ENCODE results near the gene FOXJ1. TPM values are rescaled to one million over a fixed set of nuclear protein-coding genes. Genes with fewer than 3 reads are reported as not detected.
A peak's percentile ranks its signal among the peaks of the same experiment; 100 is the strongest.
"Not testable (repeated sequence)": the region's sequence is repeated elsewhere in the genome, so short reads cannot be mapped to it uniquely, and the experiment has no call there.

Gene FOXJ1, protein sequence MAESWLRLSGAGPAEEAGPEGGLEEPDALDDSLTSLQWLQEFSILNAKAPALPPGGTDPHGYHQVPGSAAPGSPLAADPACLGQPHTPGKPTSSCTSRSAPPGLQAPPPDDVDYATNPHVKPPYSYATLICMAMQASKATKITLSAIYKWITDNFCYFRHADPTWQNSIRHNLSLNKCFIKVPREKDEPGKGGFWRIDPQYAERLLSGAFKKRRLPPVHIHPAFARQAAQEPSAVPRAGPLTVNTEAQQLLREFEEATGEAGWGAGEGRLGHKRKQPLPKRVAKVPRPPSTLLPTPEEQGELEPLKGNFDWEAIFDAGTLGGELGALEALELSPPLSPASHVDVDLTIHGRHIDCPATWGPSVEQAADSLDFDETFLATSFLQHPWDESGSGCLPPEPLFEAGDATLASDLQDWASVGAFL
- not detected for total RNA-seq (2021; fragmentation: NEBNext Ultra II Directional; extraction: Animal tissue kit (Norgen Biotek cat#: 25700))
- long read RNA-seq, result 0 reads

DNA sequence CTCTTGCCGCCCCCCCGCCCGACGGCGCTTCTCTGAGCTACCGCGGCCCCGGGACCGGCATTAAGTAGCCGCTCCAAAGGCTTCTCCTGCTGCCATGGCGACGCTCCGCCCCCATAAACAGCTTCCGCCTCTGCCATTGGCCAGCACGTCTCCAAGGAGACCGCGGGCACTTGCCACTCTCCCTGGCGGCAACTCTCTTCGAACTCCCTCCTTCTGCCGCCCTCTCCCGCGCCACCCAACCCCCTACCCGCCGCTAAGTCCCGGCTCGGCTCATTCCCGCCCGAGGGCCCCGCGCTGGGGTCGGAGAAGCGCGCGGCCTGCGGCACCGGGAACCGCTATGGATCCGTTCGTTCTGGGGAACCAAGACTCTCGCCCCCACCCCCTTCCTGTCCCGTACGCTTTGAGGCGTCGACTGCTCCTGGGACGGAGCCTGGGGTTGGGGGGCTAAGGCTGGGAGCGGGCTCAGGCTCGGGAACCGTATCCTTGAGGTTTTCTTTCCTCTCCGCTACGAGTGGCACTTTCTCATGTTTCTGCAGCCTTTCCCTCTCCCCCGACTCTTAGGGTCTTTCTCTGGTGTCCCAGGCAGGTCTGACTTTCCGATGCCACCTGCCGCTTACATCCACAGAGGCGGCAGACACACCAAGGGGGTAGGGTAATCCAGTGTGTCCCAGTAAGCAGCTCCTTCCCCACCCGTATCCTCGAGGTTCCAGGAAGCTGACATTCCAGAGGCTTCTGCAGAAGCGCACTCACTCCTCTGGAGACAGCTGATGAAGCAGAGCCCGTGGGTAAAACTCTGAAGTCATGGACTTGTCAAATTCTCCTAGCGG is at the start of gene FOXJ1:
Gene FOXJ1 (minus strand): TSS at position 34 of the 827 bp plus-strand sequence. CDS start 850 bp downstream, outside the sequence.
- Mint-ChIP-seq H3K4me3 (peak within 1 kb of the TSS; percentile 83), H3K4me1 (ENCODE audit: low read depth) (peaks cover 6% of the 10 kb centered on the region; the same call in 1 of the 2 replicates), H3K36me3 (ENCODE audit: low read depth) (no peaks in the 10 kb centered on the region), H3K27me3 (ENCODE audit: insufficient read depth) (peaks cover 31% of the 10 kb centered on the region), H3K9me3 (no peaks in the 10 kb centered on the region), H3K27ac (peak within 1 kb of the TSS; percentile 21; the same call in 1 of the 2 replicates)
- TF ChIP-seq, protein P1, sequence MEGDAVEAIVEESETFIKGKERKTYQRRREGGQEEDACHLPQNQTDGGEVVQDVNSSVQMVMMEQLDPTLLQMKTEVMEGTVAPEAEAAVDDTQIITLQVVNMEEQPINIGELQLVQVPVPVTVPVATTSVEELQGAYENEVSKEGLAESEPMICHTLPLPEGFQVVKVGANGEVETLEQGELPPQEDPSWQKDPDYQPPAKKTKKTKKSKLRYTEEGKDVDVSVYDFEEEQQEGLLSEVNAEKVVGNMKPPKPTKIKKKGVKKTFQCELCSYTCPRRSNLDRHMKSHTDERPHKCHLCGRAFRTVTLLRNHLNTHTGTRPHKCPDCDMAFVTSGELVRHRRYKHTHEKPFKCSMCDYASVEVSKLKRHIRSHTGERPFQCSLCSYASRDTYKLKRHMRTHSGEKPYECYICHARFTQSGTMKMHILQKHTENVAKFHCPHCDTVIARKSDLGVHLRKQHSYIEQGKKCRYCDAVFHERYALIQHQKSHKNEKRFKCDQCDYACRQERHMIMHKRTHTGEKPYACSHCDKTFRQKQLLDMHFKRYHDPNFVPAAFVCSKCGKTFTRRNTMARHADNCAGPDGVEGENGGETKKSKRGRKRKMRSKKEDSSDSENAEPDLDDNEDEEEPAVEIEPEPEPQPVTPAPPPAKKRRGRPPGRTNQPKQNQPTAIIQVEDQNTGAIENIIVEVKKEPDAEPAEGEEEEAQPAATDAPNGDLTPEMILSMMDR (IDR thresholded peaks at IDR 0.05), result no peak
- peak; percentile 76 for DNase-seq

DNA sequence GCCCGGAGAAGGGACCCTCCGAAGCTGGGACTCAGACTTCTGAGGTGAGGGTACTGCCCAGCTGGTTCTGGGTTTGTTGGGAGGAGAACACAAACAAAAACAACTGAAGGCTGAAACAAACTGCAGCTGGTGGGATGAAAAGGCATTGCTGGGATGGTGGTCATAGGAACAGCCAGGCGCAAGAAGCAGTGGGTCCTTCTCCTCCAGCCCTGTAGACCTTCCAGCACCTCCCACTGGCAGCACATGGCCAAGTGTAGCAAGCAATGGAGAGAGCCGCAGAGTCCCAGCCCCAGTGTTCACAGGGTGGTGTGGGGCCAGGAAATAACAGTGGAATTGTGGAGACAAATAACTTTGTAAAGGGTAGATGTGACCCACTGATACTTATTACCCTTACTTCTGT is 48.7 kb upstream of the FOXJ1 start:
- TF ChIP-seq, protein P1 (IDR thresholded peaks at IDR 0.05), result no peak
- DNase-seq, result no peak
- no peaks in the 10 kb centered on the region for H3K9me3 Mint-ChIP-seq
- no peaks in the 10 kb centered on the region for H3K36me3 Mint-ChIP-seq (ENCODE audit: low read depth)
- H3K27ac Mint-ChIP-seq, result no peak overlapping the region
- peaks cover 16% of the 10 kb centered on the region for H3K27me3 Mint-ChIP-seq (ENCODE audit: insufficient read depth)
- H3K4me1 Mint-ChIP-seq (ENCODE audit: low read depth), result no peaks in the 10 kb centered on the region
- H3K4me3 Mint-ChIP-seq, result no peak overlapping the region

DNA sequence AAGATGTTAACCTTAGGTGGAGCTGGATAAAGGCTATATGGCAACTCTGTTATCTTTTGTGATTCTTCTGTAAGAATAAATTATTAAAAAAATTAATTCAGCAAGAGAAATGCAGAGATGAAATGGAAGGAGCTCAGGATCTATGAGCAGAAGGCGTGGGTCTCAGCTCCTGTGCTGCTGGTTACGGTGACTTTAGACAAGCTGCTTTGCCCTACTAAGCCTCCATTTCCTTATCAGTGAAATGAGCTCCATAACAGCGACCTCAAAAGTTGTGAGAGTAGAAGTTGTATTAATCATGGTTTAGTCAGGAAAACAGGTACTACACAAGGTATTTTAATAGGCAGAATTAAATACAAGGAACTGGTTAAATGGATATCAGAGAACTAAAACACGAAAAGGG is 48.2 kb upstream of the FOXJ1 start:
- Mint-ChIP-seq H3K9me3 (no peaks in the 10 kb centered on the region), H3K4me1 (ENCODE audit: low read depth) (no peaks in the 10 kb centered on the region), H3K36me3 (ENCODE audit: low read depth) (no peaks in the 10 kb centered on the region), H3K27ac (no peak overlapping the region), H3K4me3 (no peak overlapping the region), H3K27me3 (ENCODE audit: insufficient read depth) (peaks cover 15% of the 10 kb centered on the region)
- TF ChIP-seq, protein P1 (IDR thresholded peaks at IDR 0.05), result no peak
- no peak for DNase-seq

DNA sequence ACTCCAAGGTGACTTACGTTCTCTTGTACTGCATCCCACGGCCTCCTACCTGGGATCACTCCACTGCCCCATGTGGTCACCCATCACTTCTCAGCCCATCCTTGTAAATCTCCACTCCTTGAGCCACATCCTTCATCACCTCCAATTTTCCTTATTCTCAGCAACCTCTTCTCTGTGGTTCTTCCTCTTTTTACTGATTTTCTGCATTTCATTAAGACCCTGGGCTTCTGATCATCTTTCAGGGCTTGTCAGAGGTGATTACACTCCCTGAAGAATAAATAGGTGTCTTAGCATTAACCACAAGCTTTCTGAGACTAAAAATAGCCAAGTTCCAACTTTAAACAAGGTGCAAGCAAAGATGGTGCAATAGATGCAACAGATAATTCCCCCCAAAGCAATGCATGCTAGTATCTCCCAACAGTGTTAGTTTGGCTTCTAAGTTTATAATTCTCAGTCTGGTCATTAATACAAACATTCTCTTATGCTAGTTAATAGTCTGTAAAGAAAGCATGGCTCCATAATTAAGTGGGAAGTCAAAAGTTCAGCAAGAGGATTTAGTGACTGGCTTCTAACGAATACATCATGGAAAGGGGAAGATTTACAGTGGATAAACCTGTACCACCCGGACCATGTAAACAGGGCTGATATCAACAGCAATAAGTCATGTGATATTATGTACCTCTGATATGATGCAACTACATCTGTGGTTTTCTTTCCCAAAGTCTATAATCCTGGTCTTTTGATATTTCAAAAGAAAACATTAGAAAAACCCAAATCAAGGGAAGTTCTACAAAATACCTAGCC is 47.4 kb upstream of the FOXJ1 start:
- no peak for DNase-seq
- TF ChIP-seq, protein P1 (IDR thresholded peaks at IDR 0.05), result no peak
- H3K27ac Mint-ChIP-seq, result no peak overlapping the region
- H3K27me3 Mint-ChIP-seq (ENCODE audit: insufficient read depth), result peaks cover 15% of the 10 kb centered on the region
- no peak overlapping the region for H3K4me3 Mint-ChIP-seq
- H3K36me3 Mint-ChIP-seq (ENCODE audit: low read depth), result no peaks in the 10 kb centered on the region
- H3K9me3 Mint-ChIP-seq, result no peaks in the 10 kb centered on the region
- no peaks in the 10 kb centered on the region for H3K4me1 Mint-ChIP-seq (ENCODE audit: low read depth)

DNA sequence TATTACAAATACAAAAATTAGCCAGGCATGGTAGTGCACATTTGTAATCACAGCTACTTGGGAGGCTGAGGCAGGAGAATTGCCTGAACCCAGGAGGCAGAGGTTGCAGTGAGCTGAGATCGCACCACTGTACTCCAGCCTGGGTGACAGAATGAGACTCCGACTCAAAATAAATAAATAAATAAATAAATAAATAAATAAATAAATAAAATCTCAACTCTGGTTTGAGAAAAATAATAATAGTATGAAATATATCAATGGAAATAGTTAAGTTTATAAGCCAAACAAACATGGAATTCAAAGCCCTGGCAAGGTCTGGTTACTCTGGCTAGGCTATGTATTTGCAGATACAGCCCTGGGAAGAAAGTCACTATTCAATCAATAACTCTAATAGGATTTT is 45.7 kb upstream of the FOXJ1 start:
- H3K9me3 Mint-ChIP-seq; H3K27ac Mint-ChIP-seq; DNase-seq; H3K4me3 Mint-ChIP-seq; H3K36me3 Mint-ChIP-seq (ENCODE audit: low read depth); H3K27me3 Mint-ChIP-seq (ENCODE audit: insufficient read depth); H3K4me1 Mint-ChIP-seq (ENCODE audit: low read depth): not testable (repeated sequence)

Data from HFFc6 (cell line).